Erythroblast (primary cell): Measurements from ENCODE around the gene CAPZA2.

Source experiments
- GATA1 ChIP-seq: IDR thresholded peaks from 2 replicates; pipeline ENCODE4 v1.6.1; 2011; ENCODE audit warnings: low read depth, mild to moderate bottlenecking, control low read depth, low read length, moderate library complexity
- POLR2A ChIP-seq: IDR thresholded peaks from 2 replicates; pipeline ENCODE4 v1.6.1; 2011; ENCODE audit warnings: mild to moderate bottlenecking, low read length

GRCh38 chr7:116953372-116953905 lies 91.1 kb downstream of the CAPZA2 start, which contains the start of gene ST7:
- peak; percentile 73 for TF ChIP-seq POLR2A
- TF ChIP-seq GATA1, result no peak
